ENCODE results near the gene GMIP. TPM values are rescaled to one million over a fixed set of nuclear protein-coding genes. Genes with fewer than 3 reads are reported as not detected.

GMIP gene
- total RNA-seq, 2 experiments from 2014 or later = 57.3 to 59.9 TPM

- ChIA-PET POLR2A (interaction anchor here (0.6 to 0.7 kb wide), 2 partner anchors 50 to 97 kb away, joined by 3 read pairs; no protein-coding TSS in a partner anchor), CTCF (interaction anchor here (2.4 kb wide), 1 partner anchor 30 kb away, joined by 13 read pairs; no protein-coding TSS in a partner anchor)
- no peaks in the 10 kb centered on the region for H3K9me3 Mint-ChIP-seq
- H3K4me1 Mint-ChIP-seq (ENCODE audit: low read depth) = peaks cover 18% of the 10 kb centered on the region
- ATAC-seq (no peak), DNase-seq (no peak)
- no peak for TF ChIP-seq CTCF (IDR thresholded peaks at IDR 0.05)
- no peaks in the 10 kb centered on the region for H3K27me3 Mint-ChIP-seq
- intact Hi-C loops (cut with micrococcal nuclease) = no loop called here
- H3K27ac Mint-ChIP-seq = no peak overlapping the region
- no peak overlapping the region for H3K4me3 Mint-ChIP-seq
- H3K36me3 Mint-ChIP-seq (ENCODE audit: low read depth) = peaks cover 12% of the 10 kb centered on the region
Measured at GRCh38 chr19:19584356-19584755, 59.1 kb downstream of the GMIP start.

GRCh38 chr19:19582471-19582870, 61.0 kb downstream of the GMIP start:
- ChIA-PET POLR2A (interaction anchor here (0.9 kb wide), 1 partner anchor 8 kb away, joined by 3 read pairs; no protein-coding TSS in a partner anchor), CTCF (interaction anchor here (1.0 to 2.4 kb wide), 3 partner anchors 28 to 50 kb away, joined by 5 to 13 read pairs (median 9); no protein-coding TSS in a partner anchor)
- no peak for DNase-seq
- no peak overlapping the region for H3K27ac Mint-ChIP-seq
- no peak for ATAC-seq
- no peaks in the 10 kb centered on the region for H3K9me3 Mint-ChIP-seq
- H3K27me3 Mint-ChIP-seq = no peaks in the 10 kb centered on the region
- TF ChIP-seq CTCF (IDR thresholded peaks at IDR 0.05) = no peak
- H3K4me3 Mint-ChIP-seq = no peak overlapping the region
- H3K4me1 Mint-ChIP-seq (ENCODE audit: low read depth) = peaks cover 3% of the 10 kb centered on the region
- intact Hi-C loops (cut with micrococcal nuclease) = no loop called here
- peaks cover 1% of the 10 kb centered on the region for H3K36me3 Mint-ChIP-seq (ENCODE audit: low read depth)

- H3K27ac Mint-ChIP-seq = peak overlapping the region; percentile 61
- no peak for TF ChIP-seq CTCF (IDR thresholded peaks at IDR 0.05)
- no peak for DNase-seq
- H3K9me3 Mint-ChIP-seq = no peaks in the 10 kb centered on the region
- H3K4me1 Mint-ChIP-seq (ENCODE audit: low read depth) = peaks cover 3% of the 10 kb centered on the region
- no peak overlapping the region for H3K4me3 Mint-ChIP-seq
- POLR2A ChIA-PET = no interaction called here
- CTCF ChIA-PET = interaction anchor here (4.2 kb wide), 1 partner anchor 27 kb away, joined by 30 read pairs; no protein-coding TSS in a partner anchor
- no peak for ATAC-seq
- intact Hi-C loops (cut with micrococcal nuclease) = no loop called here
- no peaks in the 10 kb centered on the region for H3K27me3 Mint-ChIP-seq
- peaks cover 1% of the 10 kb centered on the region for H3K36me3 Mint-ChIP-seq (ENCODE audit: low read depth)
Measured at GRCh38 chr19:19581391-19581790, 62.1 kb downstream of the GMIP start.

GRCh38 chr19:19580418-19580817, 63.0 kb downstream of the GMIP start:
- ChIA-PET CTCF (interaction anchor here (4.2 kb wide), 1 partner anchor 26 kb away, joined by 30 read pairs; no protein-coding TSS in a partner anchor), POLR2A (interaction anchor here (0.9 to 1.0 kb wide), 2 partner anchors 12 to 82 kb away, joined by 3 read pairs; no protein-coding TSS in a partner anchor)
- intact Hi-C loops (cut with micrococcal nuclease) = no loop called here
- ATAC-seq (no peak), DNase-seq (no peak)
- peaks cover 1% of the 10 kb centered on the region for H3K36me3 Mint-ChIP-seq (ENCODE audit: low read depth)
- peak overlapping the region; percentile 3 for H3K27ac Mint-ChIP-seq
- H3K4me3 Mint-ChIP-seq = no peak overlapping the region
- H3K27me3 Mint-ChIP-seq = no peaks in the 10 kb centered on the region
- H3K9me3 Mint-ChIP-seq = no peaks in the 10 kb centered on the region
- TF ChIP-seq CTCF (IDR thresholded peaks at IDR 0.05) = no peak
- H3K4me1 Mint-ChIP-seq (ENCODE audit: low read depth) = peaks cover 3% of the 10 kb centered on the region

DNA sequence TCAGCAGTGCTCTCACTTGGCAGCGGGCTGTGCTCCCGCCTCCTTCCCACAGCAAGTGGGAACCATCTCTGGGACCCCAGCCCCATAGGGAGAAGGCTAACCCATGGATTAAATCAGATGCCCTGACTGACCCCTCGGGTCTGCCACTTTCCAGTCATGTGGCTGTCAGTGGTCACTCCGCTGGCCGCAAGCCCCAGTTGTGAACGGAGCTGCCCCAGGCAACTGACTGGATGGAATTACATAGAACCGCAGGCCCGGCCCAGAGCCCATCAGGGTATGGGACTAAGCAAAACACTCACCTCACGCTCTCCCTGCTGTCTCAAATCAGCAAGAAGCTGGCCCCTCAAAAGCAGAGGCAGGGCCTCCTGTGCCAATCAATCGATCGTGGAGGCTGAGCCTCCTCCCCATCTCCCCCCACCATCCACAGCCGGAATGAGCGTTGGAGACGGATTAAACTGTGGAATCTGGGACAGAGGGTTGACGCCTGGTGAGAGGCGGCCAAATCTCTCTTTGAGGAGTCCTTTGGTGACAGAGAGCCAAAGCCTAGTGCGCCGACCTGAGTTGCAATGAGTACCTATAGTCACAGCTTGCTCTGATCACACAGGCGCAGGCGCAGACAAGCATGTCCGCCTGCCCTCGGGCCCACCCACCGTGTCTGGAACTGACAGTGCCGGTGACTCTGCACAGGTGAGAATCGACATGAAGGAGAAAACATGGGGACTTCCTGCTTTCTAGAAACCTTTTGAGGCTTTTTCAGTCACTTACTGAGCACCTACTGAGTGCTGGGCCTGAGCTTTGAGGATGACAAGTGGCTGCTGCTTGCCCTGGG, 63.7 kb downstream of the GMIP start:
- Mint-ChIP-seq H3K4me1 (ENCODE audit: low read depth) (peaks cover 3% of the 10 kb centered on the region), H3K36me3 (ENCODE audit: low read depth) (peaks cover 1% of the 10 kb centered on the region), H3K9me3 (no peaks in the 10 kb centered on the region), H3K4me3 (no peak overlapping the region), H3K27ac (no peak overlapping the region), H3K27me3 (no peaks in the 10 kb centered on the region)
- TF ChIP-seq CTCF (IDR thresholded peaks at IDR 0.05) = no peak
- POLR2A ChIA-PET = interaction anchor here (0.9 to 1.0 kb wide), 2 partner anchors 11 to 83 kb away, joined by 3 read pairs; no protein-coding TSS in a partner anchor
- intact Hi-C loops (cut with micrococcal nuclease) = no loop called here
- CTCF ChIA-PET = interaction anchor here (1.2 to 4.2 kb wide), 2 partner anchors 19 to 25 kb away, joined by 3 to 30 read pairs; no protein-coding TSS in a partner anchor
- no peak for DNase-seq
- peak; percentile 13 for ATAC-seq
